GM12892 (cell line): Measurements from ENCODE around the gene TTC33.

Source experiments
- POLR2A ChIP-seq: IDR thresholded peaks from 2 replicates; pipeline ENCODE4 v1.6.1; 2011; ENCODE audit warnings: low read depth, low read length, control low read depth
- POLR2AphosphoS5 ChIP-seq: IDR thresholded peaks from 2 replicates; pipeline ENCODE4 v1.6.1; 2011; ENCODE audit warnings: low read depth, low read length, control low read depth

GRCh38 chr5:40755407-40756365, at the start of gene TTC33:
- no peak; the same call in 1 of the 2 replicates for TF ChIP-seq POLR2A
- TF ChIP-seq POLR2AphosphoS5, result peak; percentile 51; the same call in 1 of the 2 replicates
